ENCODE measurements around the gene CFAP119. TPM values are rescaled to one million over a fixed set of nuclear protein-coding genes. Genes with fewer than 3 reads are reported as not detected.

The CFAP119 gene
- polyA plus RNA-seq, 1 donor (not counting 4 experiments of a cell fraction or from before 2014, with no cell fraction given), result 3.0 TPM

- dilution Hi-C loops (cut with MboI; ENCODE audit: extremely low pct_ligation_motif_present, low sequenced_read_pairs), result loop anchor here (25.0 kb wide), 1 partner anchor 112 kb away; the partner anchor contains the start of genes BCL7C and CTF1
- TF ChIP-seq CTCF (optimal IDR thresholded peaks at IDR 0.05 in 1 of 3, IDR thresholded peaks at IDR 0.05 in 1 of 3, conservative IDR thresholded peaks at IDR 0.05 in 1 of 3; ENCODE audit: extremely low read depth in 1 of 3, insufficient read depth in 2 of 3, low read length in 3 of 3) (no peak), EZH2 (IDR thresholded peaks at IDR 0.05; ENCODE audit: low read length) (no peak)
- Histone ChIP-seq H4K20me1 (ENCODE audit: control insufficient read depth, extremely low read depth, insufficient read depth, low read length) (no peaks in the 10 kb centered on the region), H3K9me3 (ENCODE audit: control insufficient read depth, low read depth, low read length) (no peaks in the 10 kb centered on the region), H3K9ac (ENCODE audit: control insufficient read depth, extremely low read depth, insufficient read depth, low read length) (peak overlapping the region; percentile 90), H2AFZ (ENCODE audit: control insufficient read depth, low read length) (no peak overlapping the region), H3K27ac (ENCODE audit: control insufficient read depth, insufficient read depth, low read length) (peak overlapping the region; percentile 76), H3K9me1 (ENCODE audit: control insufficient read depth, extremely low read depth, insufficient read depth, low read length) (no peaks in the 10 kb centered on the region), H3K36me3 (ENCODE audit: control insufficient read depth in 2 of 2, extremely low read depth in 1 of 2, insufficient read depth in 2 of 2, low read length in 2 of 2) (peaks cover 19 to 28% of the 10 kb centered on the region in 2 experiments), H3K4me3 (ENCODE audit: control insufficient read depth in 2 of 3, extremely low read depth in 1 of 3, insufficient read depth in 2 of 3, low read depth in 1 of 3, low read length in 3 of 3) (peak overlapping the region; percentile 55 to 78 (median 75)), H3K4me1 (ENCODE audit: control insufficient read depth, extremely low read depth, insufficient read depth, low read length) (peaks cover 9% of the 10 kb centered on the region), H3K27me3 (ENCODE audit: control insufficient read depth, extremely low read depth, insufficient read depth, low read length) (no peaks in the 10 kb centered on the region), H3K4me2 (ENCODE audit: control insufficient read depth, extremely low read depth, insufficient read depth, low read depth, low read length) (peak overlapping the region; percentile 97), H3K79me2 (ENCODE audit: control insufficient read depth, insufficient read depth, low read length) (no peaks in the 10 kb centered on the region)
- FAIRE-seq (no peak), DNase-seq (ENCODE audit: low read depth, low spot score) (no peak)
Observed at GRCh38 chr16:30775131-30775391, 13.2 kb upstream of the CFAP119 start.

GRCh38 chr16:30774367-30775130 lies 12.7 kb upstream of the CFAP119 start:
- no peaks in the 10 kb centered on the region for H3K27me3 ChIP-seq (ENCODE audit: control insufficient read depth, extremely low read depth, insufficient read depth, low read length)
- H3K4me3 ChIP-seq (ENCODE audit: control insufficient read depth in 2 of 3, extremely low read depth in 1 of 3, insufficient read depth in 2 of 3, low read depth in 1 of 3, low read length in 3 of 3), result peak overlapping the region in 2 of 3 experiments; percentile 55 to 75
- H3K79me2 ChIP-seq (ENCODE audit: control insufficient read depth, insufficient read depth, low read length), result no peaks in the 10 kb centered on the region
- H2AFZ ChIP-seq (ENCODE audit: control insufficient read depth, low read length), result no peak overlapping the region
- H3K9ac ChIP-seq (ENCODE audit: control insufficient read depth, extremely low read depth, insufficient read depth, low read length), result peak overlapping the region; percentile 90
- no peak for FAIRE-seq
- no peaks in the 10 kb centered on the region for H3K9me1 ChIP-seq (ENCODE audit: control insufficient read depth, extremely low read depth, insufficient read depth, low read length)
- no peak for DNase-seq (ENCODE audit: low read depth, low spot score)
- no peaks in the 10 kb centered on the region for H4K20me1 ChIP-seq (ENCODE audit: control insufficient read depth, extremely low read depth, insufficient read depth, low read length)
- dilution Hi-C loops (cut with MboI; ENCODE audit: extremely low pct_ligation_motif_present, low sequenced_read_pairs), result loop anchor here (25.0 kb wide), 1 partner anchor 113 kb away; the partner anchor contains the start of genes BCL7C and CTF1
- peak overlapping the region; percentile 97 for H3K4me2 ChIP-seq (ENCODE audit: control insufficient read depth, extremely low read depth, insufficient read depth, low read depth, low read length)
- no peak overlapping the region for H3K27ac ChIP-seq (ENCODE audit: control insufficient read depth, insufficient read depth, low read length)
- peaks cover 19 to 29% of the 10 kb centered on the region in 2 experiments for H3K36me3 ChIP-seq (ENCODE audit: control insufficient read depth in 2 of 2, extremely low read depth in 1 of 2, insufficient read depth in 2 of 2, low read length in 2 of 2)
- no peaks in the 10 kb centered on the region for H3K9me3 ChIP-seq (ENCODE audit: control insufficient read depth, low read depth, low read length)
- TF ChIP-seq CTCF (optimal IDR thresholded peaks at IDR 0.05 in 1 of 3, IDR thresholded peaks at IDR 0.05 in 1 of 3, conservative IDR thresholded peaks at IDR 0.05 in 1 of 3; ENCODE audit: extremely low read depth in 1 of 3, insufficient read depth in 2 of 3, low read length in 3 of 3), result no peak
- TF ChIP-seq EZH2 (IDR thresholded peaks at IDR 0.05; ENCODE audit: low read length), result no peak
- H3K4me1 ChIP-seq (ENCODE audit: control insufficient read depth, extremely low read depth, insufficient read depth, low read length), result peaks cover 9% of the 10 kb centered on the region
